Measurements from ENCODE around the gene KDF1. TPM values are rescaled to one million over a fixed set of nuclear protein-coding genes. Genes with fewer than 3 reads are reported as not detected.

KDF1 gene
- total and polyA plus RNA-seq, 2 of the 13 experiments (the other 11 are each of a cell fraction or from before 2014, with no cell fraction given), result 1.9 to 4.9 TPM

GRCh38 chr1:26913389-26913753, 46.9 kb downstream of the KDF1 start (continued):
- TF ChIP-seq PHF5A (CRISPR knock-in tag; IDR thresholded peaks at IDR 0.05; ENCODE audit: low read depth, unreplicated experiment) (no peak), ZNF136 (CRISPR knock-in tag; IDR thresholded peaks at IDR 0.05; ENCODE audit: low read depth) (no peak), ATF6 (CRISPR knock-in tag; conservative IDR thresholded peaks at IDR 0.05) (no peak), ZNF318 (CRISPR knock-in tag; IDR thresholded peaks at IDR 0.05) (no peak), ZBTB10 (CRISPR knock-in tag; IDR thresholded peaks at IDR 0.05; ENCODE audit: borderline replicate concordance) (no peak), MLX (CRISPR knock-in tag; IDR thresholded peaks at IDR 0.05) (no peak), GPBP1L1 (CRISPR knock-in tag; IDR thresholded peaks at IDR 0.05) (no peak), ZFY (CRISPR knock-in tag; IDR thresholded peaks at IDR 0.05) (no peak)
- TF ChIP-seq, protein P1, sequence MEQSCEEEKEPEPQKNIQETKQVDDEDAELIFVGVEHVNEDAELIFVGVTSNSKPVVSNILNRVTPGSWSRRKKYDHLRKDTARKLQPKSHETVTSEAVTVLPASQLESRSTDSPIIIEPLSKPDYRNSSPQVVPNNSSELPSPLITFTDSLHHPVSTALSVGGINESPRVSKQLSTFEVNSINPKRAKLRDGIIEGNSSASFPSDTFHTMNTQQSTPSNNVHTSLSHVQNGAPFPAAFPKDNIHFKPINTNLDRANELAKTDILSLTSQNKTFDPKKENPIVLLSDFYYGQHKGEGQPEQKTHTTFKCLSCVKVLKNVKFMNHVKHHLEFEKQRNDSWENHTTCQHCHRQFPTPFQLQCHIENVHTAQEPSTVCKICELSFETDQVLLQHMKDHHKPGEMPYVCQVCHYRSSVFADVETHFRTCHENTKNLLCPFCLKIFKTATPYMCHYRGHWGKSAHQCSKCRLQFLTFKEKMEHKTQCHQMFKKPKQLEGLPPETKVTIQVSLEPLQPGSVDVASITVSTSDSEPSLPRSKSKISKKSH (CRISPR knock-in tag; IDR thresholded peaks at IDR 0.05; ENCODE audit: borderline replicate concordance), result 0 out of 2 replicates have a peak, but pooled peaks have one; percentile 28
- TF ChIP-seq, protein P2, sequence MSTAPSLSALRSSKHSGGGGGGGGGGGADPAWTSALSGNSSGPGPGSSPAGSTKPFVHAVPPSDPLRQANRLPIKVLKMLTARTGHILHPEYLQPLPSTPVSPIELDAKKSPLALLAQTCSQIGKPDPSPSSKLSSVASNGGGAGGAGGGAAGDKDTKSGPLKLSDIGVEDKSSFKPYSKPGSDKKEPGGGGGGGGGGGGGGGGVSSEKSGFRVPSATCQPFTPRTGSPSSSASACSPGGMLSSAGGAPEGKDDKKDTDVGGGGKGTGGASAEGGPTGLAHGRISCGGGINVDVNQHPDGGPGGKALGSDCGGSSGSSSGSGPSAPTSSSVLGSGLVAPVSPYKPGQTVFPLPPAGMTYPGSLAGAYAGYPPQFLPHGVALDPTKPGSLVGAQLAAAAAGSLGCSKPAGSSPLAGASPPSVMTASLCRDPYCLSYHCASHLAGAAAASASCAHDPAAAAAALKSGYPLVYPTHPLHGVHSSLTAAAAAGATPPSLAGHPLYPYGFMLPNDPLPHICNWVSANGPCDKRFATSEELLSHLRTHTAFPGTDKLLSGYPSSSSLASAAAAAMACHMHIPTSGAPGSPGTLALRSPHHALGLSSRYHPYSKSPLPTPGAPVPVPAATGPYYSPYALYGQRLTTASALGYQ (CRISPR knock-in tag; IDR thresholded peaks at IDR 0.05), result no peak
